ENCODE results near the gene HECTD1.
"Not testable (repeated sequence)": the region's sequence is repeated elsewhere in the genome, so short reads cannot be mapped to it uniquely, and the experiment has no call there.

The HECTD1 gene

DNA sequence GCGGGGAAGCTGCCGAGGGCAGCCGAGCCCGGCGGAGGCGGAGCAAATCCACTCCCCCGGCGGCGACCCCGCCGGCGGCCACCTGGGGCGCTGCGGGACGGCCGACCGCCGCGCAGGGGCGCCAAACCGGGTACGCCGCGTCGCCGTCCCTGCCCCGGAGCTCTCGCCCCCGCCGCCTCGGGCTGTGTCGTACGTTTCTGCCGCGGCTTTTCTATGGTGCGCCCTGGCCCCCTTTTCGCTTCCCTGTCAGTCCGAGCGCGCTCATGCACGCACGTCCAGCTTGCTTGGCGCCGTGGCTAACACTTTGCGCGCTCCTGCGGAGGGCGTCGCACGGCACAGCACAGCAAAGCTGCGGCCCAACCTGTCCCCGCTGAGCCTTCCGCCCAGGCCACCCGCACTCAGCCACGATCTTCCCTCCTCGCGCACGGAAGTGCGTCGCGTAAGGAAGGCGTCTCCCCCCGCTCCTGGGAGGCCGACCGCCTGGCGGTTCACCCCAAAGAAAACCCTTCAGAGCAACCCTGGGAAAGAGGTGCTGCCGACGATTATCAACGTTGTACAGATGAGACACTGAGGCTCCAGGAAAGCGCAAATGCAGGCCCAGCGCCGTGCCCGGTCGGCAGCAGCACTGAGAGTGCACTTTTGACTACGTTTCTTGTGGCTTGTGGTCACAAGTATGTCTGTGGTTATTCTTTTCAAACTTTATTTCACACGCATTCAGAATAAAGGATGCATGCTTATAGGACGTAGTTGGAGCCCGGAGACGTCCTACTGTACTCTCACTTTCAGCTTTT lies at the start of gene HECTD1:
TSS of gene HECTD1 (minus strand) at position 39 of the 791 bp plus-strand sequence. CDS start 1,857 bp downstream, outside the sequence.
- Histone ChIP-seq H3K4me3 (ENCODE audit: low read depth, low read length) (peak within 1 kb of the TSS; percentile 95), H3K36me3 (peaks cover 28% of the 10 kb centered on the region), H3K27ac (peak within 1 kb of the TSS; percentile 99), H3K27me3 (ENCODE audit: insufficient read depth, low read depth, severe bottlenecking) (no peaks in the 10 kb centered on the region), H3K9me3 (ENCODE audit: severe bottlenecking) (no peaks in the 10 kb centered on the region)
- TF ChIP-seq, protein P1, sequence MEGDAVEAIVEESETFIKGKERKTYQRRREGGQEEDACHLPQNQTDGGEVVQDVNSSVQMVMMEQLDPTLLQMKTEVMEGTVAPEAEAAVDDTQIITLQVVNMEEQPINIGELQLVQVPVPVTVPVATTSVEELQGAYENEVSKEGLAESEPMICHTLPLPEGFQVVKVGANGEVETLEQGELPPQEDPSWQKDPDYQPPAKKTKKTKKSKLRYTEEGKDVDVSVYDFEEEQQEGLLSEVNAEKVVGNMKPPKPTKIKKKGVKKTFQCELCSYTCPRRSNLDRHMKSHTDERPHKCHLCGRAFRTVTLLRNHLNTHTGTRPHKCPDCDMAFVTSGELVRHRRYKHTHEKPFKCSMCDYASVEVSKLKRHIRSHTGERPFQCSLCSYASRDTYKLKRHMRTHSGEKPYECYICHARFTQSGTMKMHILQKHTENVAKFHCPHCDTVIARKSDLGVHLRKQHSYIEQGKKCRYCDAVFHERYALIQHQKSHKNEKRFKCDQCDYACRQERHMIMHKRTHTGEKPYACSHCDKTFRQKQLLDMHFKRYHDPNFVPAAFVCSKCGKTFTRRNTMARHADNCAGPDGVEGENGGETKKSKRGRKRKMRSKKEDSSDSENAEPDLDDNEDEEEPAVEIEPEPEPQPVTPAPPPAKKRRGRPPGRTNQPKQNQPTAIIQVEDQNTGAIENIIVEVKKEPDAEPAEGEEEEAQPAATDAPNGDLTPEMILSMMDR (IDR thresholded peaks at IDR 0.05; ENCODE audit: low read depth, low read length): peak; percentile 72
- no peak for DNase-seq

DNA sequence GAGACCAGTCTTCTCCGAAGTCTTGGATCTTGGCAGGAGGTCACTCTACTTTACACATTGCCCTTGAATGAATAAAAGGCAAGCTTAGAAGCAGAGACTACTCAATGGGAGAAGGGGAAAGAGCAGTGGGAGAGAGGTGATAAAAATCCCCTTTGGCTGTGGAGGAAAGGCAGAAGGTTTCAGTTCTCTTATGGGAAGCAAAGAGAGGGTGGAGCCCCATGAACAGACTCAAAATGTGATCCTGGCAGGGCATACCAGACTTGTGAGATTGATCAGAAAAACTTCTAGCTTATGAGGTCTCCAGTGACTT lies 49.6 kb upstream of the HECTD1 start:
- Histone ChIP-seq H3K36me3 (no peaks in the 10 kb centered on the region), H3K4me3 (ENCODE audit: low read depth, low read length) (no peak overlapping the region), H3K9me3 (ENCODE audit: severe bottlenecking) (no peaks in the 10 kb centered on the region), H3K27me3 (ENCODE audit: insufficient read depth, low read depth, severe bottlenecking) (no peaks in the 10 kb centered on the region), H3K27ac (no peak overlapping the region)
- TF ChIP-seq, protein P1 (IDR thresholded peaks at IDR 0.05; ENCODE audit: low read depth, low read length): no peak
- DNase-seq: no peak

DNA sequence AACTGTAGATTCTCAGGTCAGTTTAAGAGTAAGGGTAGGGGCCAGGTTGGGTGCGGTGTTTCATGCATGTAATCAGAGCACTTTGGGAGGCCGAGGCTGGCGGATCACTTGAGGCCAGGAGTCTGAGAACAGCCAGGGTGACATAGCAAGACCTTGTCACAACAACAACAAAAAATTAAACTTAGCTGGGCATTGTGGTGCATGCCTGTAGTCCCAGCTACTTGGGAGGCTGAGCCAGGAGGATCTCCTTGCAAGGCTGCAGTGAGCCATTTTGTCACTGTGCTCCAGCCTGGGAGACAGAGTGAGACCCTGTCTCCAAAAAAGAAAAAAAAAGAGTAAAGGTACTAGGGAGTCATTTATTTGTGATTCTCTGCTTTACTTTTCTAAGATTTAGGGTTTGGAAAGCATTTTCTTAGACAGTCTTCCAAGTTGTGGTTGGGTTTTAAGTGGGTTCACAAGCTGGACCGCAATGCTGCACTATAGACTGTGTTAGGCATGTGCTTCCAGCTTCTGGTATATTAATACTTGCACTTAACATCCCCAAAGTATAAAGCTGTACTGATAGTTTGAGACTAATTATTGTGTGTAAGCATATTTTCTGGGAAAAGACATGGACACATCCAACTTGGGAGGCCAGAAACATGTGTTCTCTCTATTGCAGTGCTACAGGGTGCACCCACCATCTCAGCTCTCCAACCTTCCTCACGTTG lies 49.1 kb upstream of the HECTD1 start:
- no peak for DNase-seq
- Histone ChIP-seq H3K4me3 (ENCODE audit: low read depth, low read length) (no peak overlapping the region), H3K36me3 (no peaks in the 10 kb centered on the region), H3K27me3 (ENCODE audit: insufficient read depth, low read depth, severe bottlenecking) (no peaks in the 10 kb centered on the region), H3K27ac (no peak overlapping the region), H3K9me3 (ENCODE audit: severe bottlenecking) (no peaks in the 10 kb centered on the region)
- TF ChIP-seq, protein P1 (IDR thresholded peaks at IDR 0.05; ENCODE audit: low read depth, low read length): no peak

DNA sequence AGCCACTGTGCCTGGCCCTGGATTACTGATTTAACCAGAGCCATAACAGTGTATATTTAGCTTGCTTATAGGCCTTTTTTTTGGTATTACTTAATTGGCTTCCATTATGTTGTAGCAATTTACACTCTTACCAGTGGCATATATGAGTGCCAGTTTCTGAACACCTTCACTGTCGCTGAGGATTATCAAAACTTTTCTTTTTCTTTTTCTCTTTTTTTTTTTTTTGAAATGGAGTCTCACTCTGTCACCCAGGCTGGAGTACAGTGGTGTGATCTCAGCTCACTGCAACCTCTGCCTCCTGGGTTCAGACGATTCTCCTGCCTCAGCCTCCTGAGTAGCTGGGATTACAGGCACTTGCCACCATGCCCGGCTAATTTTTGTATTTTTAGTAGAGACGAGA lies 48.3 kb upstream of the HECTD1 start:
- not testable (repeated sequence) for H3K4me3 ChIP-seq (ENCODE audit: low read depth, low read length); H3K27ac ChIP-seq; H3K9me3 ChIP-seq (ENCODE audit: severe bottlenecking); H3K27me3 ChIP-seq (ENCODE audit: insufficient read depth, low read depth, severe bottlenecking); DNase-seq; H3K36me3 ChIP-seq

DNA sequence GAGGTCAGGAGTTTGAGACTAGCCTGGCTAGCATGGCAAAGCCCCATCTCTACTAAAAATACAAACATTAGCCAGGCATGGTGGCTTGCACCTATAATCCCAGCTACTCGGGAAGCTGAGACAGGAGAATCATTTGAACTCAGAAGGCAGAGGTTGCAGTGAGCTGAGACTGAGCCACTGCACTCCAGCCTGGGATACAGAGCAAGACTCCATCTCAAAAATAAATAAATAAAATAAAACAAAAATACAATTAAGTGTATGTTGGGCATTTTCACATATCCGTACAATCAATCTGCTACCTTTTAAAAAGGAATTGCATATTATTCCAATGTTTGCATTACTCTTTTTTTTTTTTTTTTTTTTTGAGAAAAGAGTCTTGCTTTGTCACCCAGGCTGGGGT lies 47.7 kb upstream of the HECTD1 start:
- TF ChIP-seq, protein P1 (IDR thresholded peaks at IDR 0.05; ENCODE audit: low read depth, low read length): no peak
- H3K27me3 ChIP-seq (ENCODE audit: insufficient read depth, low read depth, severe bottlenecking): no peaks in the 10 kb centered on the region
- H3K9me3 ChIP-seq (ENCODE audit: severe bottlenecking): no peaks in the 10 kb centered on the region
- no peak overlapping the region for H3K4me3 ChIP-seq (ENCODE audit: low read depth, low read length)
- no peaks in the 10 kb centered on the region for H3K36me3 ChIP-seq
- DNase-seq: no peak
- H3K27ac ChIP-seq: no peak overlapping the region

DNA sequence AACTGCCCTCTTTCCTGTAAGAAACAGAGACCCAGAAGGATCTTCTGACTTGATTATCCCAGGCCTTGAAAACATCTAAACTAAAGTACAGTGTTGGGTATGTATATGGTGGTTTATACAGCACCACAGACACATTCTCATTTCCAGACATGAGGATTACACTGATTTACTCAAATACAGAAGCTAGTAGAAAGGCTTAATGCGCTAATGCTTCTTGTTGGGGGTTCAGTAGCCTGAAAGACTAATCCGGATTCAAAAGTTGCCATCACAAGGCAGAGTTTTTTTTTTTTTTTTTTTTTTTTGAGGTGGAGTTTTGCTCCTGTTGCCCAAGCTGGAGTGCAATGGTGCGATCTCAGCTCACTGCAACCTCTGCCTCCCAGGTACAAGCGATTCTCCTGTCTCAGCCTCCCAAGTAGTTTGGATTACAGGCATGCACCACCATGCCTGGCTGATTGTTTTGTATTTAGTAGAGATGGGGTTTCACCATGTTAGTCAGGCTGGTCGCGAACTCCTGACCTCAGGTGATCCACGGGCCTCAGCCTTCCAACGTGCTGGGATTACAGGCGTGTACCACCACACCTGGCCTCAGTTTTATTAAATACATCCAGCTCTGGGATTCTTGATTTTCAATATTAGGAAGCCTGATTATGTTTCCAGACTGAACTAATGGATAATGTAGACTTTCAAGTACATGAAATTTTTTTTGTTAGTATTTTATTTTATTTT lies 46.3 kb upstream of the HECTD1 start:
- H3K4me3 ChIP-seq (ENCODE audit: low read depth, low read length): no peak overlapping the region
- H3K36me3 ChIP-seq: no peaks in the 10 kb centered on the region
- H3K9me3 ChIP-seq (ENCODE audit: severe bottlenecking): no peaks in the 10 kb centered on the region
- H3K27ac ChIP-seq: peak overlapping the region; percentile 40
- TF ChIP-seq, protein P1 (IDR thresholded peaks at IDR 0.05; ENCODE audit: low read depth, low read length): no peak
- no peaks in the 10 kb centered on the region for H3K27me3 ChIP-seq (ENCODE audit: insufficient read depth, low read depth, severe bottlenecking)
- DNase-seq: peak; percentile 50

All from WERI-Rb-1 (cell line).